Activated B cell treated with CpG ODN at 0.5 μM for 24 hours (primary cell): ENCODE results near the gene ACMSD. TPM values are rescaled to one million over a fixed set of nuclear protein-coding genes. Genes with fewer than 3 reads are reported as not detected.

ENCODE experiments used
- ATAC-seq: fragments of 200-7000 bp; cut with Tn5 transposase; one replicate; pipeline ENCODE4 v1.10.0; 2021; ENCODE audit warnings: low read depth, mild to moderate bottlenecking, moderate library complexity
- CTCF ChIA-PET: fragments of 350-600 bp; sonication (Branson Sonifier 250); formaldehyde crosslinking; loops from one replicate; lab custom pipeline; 2021; ENCODE audit warnings: antibody characterized with exemption; lab: Charles Lee
- POLR2A ChIA-PET: fragments of 350-600 bp; sonication (Branson Sonifier 250); formaldehyde crosslinking; loops from one replicate; lab custom pipeline; 2021; ENCODE audit warnings: antibody characterized with exemption; lab: Charles Lee
- DNase-seq: peaks from one replicate; pipeline ENCODE4 v3.0.0; 2022
- H3K27ac Mint-ChIP-seq: one replicate; pipeline ENCODE4 v1.8.0; 2020; ENCODE audit warnings: mixed read lengths
- H3K27me3 Mint-ChIP-seq: one replicate; pipeline ENCODE4 v1.8.0; 2021; ENCODE audit warnings: mixed read lengths
- H3K36me3 Mint-ChIP-seq: one replicate; pipeline ENCODE4 v1.8.0; 2021; ENCODE audit warnings: low read depth, mixed read lengths
- H3K4me1 Mint-ChIP-seq: one replicate; pipeline ENCODE4 v1.8.0; 2021; ENCODE audit warnings: mixed read lengths
- H3K4me3 Mint-ChIP-seq: one replicate; pipeline ENCODE4 v1.8.0; 2020; ENCODE audit warnings: mild to moderate bottlenecking, mixed read lengths
- H3K9me3 Mint-ChIP-seq: one replicate; pipeline ENCODE4 v1.8.0; 2020; ENCODE audit warnings: mixed read lengths
- intact Hi-C: fragments of 100-400 bp; cut with micrococcal nuclease; formaldehyde crosslinking; loops from one replicate; pipeline ENCODE4 v1.15.1; 2024
- total RNA-seq: library from RNA; stranded (reverse); gene quantifications from 2 replicates; pipeline ENCODE4 v1.2.3, GENCODE V29; 2022
- TF ChIP-seq, protein P1 (sequence below): fragments of 200-600 bp; IDR thresholded peaks from one replicate; pipeline ENCODE4 v1.8.0; 2022; ENCODE audit warnings: antibody characterized with exemption, mild to moderate bottlenecking

Gene ACMSD
- total RNA-seq, 1 donor from 2014 or later, result not detected

DNA sequence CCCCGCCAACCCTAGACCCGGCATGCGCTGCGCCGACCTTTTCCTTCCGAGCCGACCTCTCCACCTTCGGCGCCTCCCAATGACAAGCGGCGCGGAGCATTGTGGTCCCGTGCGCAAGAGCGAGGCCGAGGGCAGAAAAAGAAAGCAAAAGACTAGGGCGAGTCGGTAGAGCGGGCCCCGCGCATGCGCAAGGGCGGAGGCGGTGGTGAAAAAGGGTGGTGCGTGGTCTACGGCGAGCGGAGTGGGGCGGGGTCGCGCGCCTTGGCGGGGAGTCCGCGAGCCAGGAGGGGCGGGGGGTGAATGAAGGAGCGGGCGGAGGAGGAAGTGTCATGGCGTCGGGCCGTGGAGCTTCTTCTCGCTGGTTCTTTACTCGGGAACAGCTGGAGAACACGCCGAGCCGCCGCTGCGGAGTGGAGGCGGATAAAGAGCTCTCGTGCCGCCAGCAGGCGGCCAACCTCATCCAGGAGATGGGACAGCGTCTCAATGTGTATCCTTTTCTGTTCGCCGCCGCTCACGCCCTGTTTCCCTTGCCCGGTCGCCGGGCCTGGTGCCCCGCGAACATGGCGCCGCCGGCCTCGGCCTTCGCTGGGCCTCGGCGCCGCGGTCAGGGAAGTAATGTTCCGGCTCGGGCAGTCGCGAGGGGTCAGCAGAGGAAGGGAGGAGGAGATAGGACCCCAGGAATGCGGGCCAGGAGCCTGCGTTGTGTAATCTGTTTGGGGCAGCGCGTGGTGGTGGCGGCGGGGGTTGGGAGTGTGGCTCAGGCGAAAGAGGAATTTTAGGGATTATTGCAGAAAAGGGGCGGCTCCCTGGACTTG lies 80.3 kb downstream of the ACMSD start, which contains the start of gene CCNT2:
TSS of gene CCNT2 (plus strand) at position 297 of the 815 bp plus-strand sequence. CDS start at position 330, 33 bp downstream.
- H3K27me3 Mint-ChIP-seq, result peaks cover 3% of the 10 kb centered on the region
- ATAC-seq, result peak; percentile 83
- TF ChIP-seq, protein P1, sequence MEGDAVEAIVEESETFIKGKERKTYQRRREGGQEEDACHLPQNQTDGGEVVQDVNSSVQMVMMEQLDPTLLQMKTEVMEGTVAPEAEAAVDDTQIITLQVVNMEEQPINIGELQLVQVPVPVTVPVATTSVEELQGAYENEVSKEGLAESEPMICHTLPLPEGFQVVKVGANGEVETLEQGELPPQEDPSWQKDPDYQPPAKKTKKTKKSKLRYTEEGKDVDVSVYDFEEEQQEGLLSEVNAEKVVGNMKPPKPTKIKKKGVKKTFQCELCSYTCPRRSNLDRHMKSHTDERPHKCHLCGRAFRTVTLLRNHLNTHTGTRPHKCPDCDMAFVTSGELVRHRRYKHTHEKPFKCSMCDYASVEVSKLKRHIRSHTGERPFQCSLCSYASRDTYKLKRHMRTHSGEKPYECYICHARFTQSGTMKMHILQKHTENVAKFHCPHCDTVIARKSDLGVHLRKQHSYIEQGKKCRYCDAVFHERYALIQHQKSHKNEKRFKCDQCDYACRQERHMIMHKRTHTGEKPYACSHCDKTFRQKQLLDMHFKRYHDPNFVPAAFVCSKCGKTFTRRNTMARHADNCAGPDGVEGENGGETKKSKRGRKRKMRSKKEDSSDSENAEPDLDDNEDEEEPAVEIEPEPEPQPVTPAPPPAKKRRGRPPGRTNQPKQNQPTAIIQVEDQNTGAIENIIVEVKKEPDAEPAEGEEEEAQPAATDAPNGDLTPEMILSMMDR, result no peak
- CTCF ChIA-PET, result no interaction called here
- DNase-seq, result peak; percentile 100
- POLR2A ChIA-PET, result interaction anchor here (0.6 to 3.2 kb wide), 16 partner anchors 9 to 824 kb away, joined by 3 to 20 read pairs (median 5); partner anchors contain the start of genes R3HDM1, RAB3GAP1 and ZRANB3
- intact Hi-C loops, result loop anchor here (1.0 to 5.0 kb wide), 13 partner anchors 25 to 1067 kb away; partner anchors contain the start of genes DARS1, MCM6, MGAT5 and RAB3GAP1
- H3K9me3 Mint-ChIP-seq, result no peaks in the 10 kb centered on the region
- H3K36me3 Mint-ChIP-seq, result peaks cover 35% of the 10 kb centered on the region
- peak within 1 kb of the TSS; percentile 99 for H3K27ac Mint-ChIP-seq
- H3K4me3 Mint-ChIP-seq, result peak within 1 kb of the TSS; percentile 98
- H3K4me1 Mint-ChIP-seq, result peaks cover 54% of the 10 kb centered on the region

DNA sequence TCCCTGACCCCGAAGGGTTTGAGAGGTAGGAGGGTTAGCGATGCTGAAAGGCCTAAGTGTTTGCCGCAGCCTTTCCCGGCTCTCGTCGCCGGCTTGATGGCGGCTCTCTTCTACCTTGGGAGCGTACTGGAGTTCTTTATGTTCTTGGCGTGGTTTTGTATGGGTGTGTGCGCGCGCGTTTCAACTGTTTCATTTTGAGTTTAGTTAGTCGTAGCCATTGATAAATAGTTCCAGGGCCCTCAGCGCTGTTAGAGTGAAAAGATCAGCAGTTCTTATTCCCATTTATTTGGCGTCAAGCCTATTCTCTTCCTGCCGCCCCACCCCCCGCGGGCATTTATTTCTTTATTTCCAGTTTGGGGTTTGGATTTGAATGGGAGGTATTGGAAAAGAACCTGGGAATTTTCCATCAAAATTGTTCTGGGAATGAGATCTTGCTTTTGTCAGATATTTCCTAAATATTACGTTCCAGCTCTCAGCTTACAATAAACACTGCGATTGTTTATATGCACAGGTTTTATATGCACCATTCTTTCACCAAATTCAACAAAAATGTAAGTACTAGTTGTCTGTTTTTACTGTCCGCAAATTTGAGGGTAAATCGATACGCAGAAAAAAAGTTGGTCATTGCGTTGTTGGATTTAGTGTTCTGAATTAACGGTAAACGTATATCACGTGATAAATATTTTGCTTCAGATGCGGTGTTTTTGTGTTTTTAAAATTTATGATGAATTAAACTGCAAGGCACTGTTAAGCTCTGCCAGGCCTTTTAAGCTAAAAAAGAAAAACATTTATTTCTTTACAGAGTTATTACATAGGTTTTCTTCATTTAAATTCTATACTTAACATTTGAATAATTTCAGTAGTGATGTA lies 81.2 kb downstream of the ACMSD start:
- Mint-ChIP-seq H3K4me3 (peak overlapping the region; percentile 98), H3K27ac (peak overlapping the region; percentile 99), H3K27me3 (peaks cover 3% of the 10 kb centered on the region), H3K36me3 (peaks cover 42% of the 10 kb centered on the region), H3K9me3 (no peaks in the 10 kb centered on the region), H3K4me1 (peaks cover 61% of the 10 kb centered on the region)
- TF ChIP-seq, protein P1, result no peak
- intact Hi-C loops, result loop anchor here (2.0 to 5.0 kb wide), 5 partner anchors 637 to 965 kb away; partner anchors contain the start of gene MGAT5
- ChIA-PET CTCF (no interaction called here), POLR2A (interaction anchor here (0.6 to 3.2 kb wide), 13 partner anchors 10 to 823 kb away, joined by 3 to 20 read pairs (median 5); partner anchors contain the start of genes R3HDM1, RAB3GAP1 and ZRANB3)
- ATAC-seq (no peak), DNase-seq (no peak)

GRCh38 chr2:134924912-134925311 lies 86.5 kb downstream of the ACMSD start:
- Mint-ChIP-seq H3K4me3 (no peak overlapping the region), H3K9me3 (no peaks in the 10 kb centered on the region), H3K36me3 (peaks cover 57% of the 10 kb centered on the region), H3K4me1 (peaks cover 71% of the 10 kb centered on the region), H3K27me3 (no peaks in the 10 kb centered on the region), H3K27ac (no peak overlapping the region)
- intact Hi-C loops, result loop anchor here (1.0 kb wide), 1 partner anchor 8 kb away; no protein-coding TSS in a partner anchor
- ATAC-seq (no peak), DNase-seq (no peak)
- POLR2A ChIA-PET, result no interaction called here
- TF ChIP-seq, protein P1, result no peak
- CTCF ChIA-PET, result no interaction called here

DNA sequence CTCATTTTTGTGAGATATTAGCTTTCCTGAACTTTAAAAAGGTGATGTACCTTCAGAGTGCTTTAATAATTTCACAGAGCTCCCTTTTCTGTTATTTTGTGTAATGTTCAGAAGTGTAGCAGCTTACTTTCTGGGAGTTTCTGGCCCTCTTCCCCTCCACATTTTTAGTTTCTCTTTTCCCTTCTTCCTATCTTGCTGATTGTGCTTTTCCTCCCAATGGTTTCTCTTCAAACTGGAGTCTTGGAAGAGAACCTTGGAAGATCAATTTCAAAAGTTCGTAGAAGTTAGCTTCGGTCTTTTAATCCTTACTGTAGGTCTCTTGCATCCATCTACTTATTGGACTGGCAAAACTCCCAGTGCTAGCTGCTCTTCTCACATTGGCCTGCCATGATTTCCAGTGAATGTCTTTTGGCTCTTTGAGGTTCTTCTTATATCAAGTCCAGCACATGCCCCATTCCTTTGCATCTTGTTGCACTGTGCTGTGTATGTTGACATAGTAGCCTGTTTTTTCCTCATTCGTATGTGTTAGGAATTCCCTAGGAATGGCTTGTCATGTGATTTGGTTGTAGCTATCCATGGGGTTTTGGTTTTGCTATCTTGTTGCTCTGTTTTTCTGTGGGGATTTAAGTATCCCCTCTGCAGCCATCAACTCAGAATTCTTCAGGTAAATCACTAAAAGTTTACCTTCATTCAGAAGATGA lies 88.0 kb downstream of the ACMSD start:
- ChIA-PET POLR2A (interaction anchor here (1.8 kb wide), 1 partner anchor 8 kb away, joined by 5 read pairs; the partner anchor contains the start of gene CCNT2), CTCF (interaction anchor here (0.6 to 1.5 kb wide), 2 partner anchors 28 to 40 kb away, joined by 3 read pairs; no protein-coding TSS in a partner anchor)
- Mint-ChIP-seq H3K36me3 (peaks cover 62% of the 10 kb centered on the region), H3K9me3 (no peaks in the 10 kb centered on the region), H3K4me3 (no peak overlapping the region), H3K27me3 (no peaks in the 10 kb centered on the region), H3K4me1 (peaks cover 75% of the 10 kb centered on the region), H3K27ac (no peak overlapping the region)
- DNase-seq (no peak), ATAC-seq (no peak)
- TF ChIP-seq, protein P1, result no peak
- intact Hi-C loops, result no loop called here
